Stimulated activated CD4-positive, alpha-beta T cell treated with anti-CD3 and anti-CD28 coated beads, Interleukin-2, amount 100 ng/mL, for 24 hours (primary cell): ENCODE data around the gene LZTR1.
"Not testable (repeated sequence)": the region's sequence is repeated elsewhere in the genome, so short reads cannot be mapped to it uniquely, and the experiment has no call there.

Experiments
- DNase-seq, 2 donors: peaks; one replicate each; pipeline ENCODE4 v3.0.0-alpha.2; 2020

The LZTR1 gene

DNA sequence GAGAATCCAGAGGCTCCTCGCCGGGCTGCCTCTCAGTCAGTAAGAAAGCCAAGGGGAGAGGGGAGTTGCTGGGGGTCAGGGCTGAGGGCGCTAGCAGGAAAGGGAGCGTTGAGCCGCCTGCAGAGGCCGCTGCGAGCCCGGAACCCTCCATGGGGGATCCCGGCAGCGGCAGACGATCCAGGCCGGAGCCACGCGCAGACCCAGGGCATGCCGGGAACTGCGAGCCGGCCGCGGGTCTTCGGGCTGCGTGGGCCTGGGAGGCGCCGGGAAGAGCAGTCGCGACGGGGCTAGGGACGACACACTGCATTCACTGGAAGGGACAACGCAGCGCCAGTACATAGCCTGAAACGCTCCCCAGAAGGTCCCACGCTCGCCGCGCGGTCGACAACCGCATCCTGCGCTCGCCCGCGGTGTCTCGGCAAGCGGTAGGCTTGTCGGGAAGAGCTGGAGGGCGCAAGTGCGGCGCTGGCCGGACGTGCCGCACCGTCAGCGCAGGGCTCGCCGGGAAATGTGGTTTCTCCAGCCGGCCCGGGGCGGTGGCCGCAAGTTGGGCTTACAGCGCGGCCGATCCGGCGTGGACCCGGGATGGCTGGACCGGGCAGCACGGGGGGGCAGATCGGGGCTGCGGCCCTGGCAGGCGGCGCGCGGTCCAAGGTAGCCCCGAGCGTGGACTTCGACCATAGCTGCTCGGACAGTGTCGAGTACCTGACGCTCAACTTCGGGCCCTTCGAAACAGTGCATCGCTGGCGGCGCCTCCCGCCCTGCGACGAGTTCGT lies at the start of gene LZTR1:
Gene LZTR1 (plus strand): TSS at position 511 of the 776 bp plus-strand sequence. CDS start 75 bp downstream, at position 586.
- DNase-seq: peak; percentile 75 to 80

DNA sequence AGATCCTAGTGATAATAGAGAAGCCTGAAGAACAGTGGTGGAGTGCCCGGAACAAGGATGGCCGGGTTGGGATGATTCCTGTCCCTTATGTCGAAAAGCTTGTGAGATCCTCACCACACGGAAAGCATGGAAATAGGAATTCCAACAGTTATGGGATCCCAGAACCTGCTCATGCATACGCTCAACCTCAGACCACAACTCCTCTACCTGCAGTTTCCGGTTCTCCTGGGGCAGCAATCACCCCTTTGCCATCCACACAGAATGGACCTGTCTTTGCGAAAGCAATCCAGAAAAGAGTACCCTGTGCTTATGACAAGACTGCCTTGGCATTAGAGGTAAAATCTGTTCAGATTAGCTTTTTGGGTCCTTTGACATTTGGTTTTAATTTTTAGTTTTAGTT lies 48.2 kb upstream of the LZTR1 start:
- DNase-seq: no peak

DNA sequence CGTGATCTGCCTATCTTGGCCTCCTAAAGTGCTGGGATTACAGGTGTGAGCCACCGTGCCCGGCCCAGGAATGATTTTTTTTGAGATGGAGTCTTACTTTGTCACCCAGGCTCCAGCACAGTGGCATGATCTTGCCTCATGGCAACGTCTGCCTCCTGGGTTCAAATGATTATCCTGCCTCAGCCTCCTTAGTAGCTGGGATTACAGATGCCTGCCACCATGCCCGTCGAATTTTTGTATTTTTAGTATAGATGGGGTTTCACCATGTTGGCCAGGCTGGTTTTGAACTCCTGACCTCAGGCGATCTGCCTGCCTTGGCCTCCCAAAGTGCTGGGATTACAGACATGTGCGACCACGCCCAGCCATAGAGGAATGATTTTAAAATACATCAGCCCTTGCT lies 47.0 kb upstream of the LZTR1 start:
- DNase-seq: not testable (repeated sequence)

DNA sequence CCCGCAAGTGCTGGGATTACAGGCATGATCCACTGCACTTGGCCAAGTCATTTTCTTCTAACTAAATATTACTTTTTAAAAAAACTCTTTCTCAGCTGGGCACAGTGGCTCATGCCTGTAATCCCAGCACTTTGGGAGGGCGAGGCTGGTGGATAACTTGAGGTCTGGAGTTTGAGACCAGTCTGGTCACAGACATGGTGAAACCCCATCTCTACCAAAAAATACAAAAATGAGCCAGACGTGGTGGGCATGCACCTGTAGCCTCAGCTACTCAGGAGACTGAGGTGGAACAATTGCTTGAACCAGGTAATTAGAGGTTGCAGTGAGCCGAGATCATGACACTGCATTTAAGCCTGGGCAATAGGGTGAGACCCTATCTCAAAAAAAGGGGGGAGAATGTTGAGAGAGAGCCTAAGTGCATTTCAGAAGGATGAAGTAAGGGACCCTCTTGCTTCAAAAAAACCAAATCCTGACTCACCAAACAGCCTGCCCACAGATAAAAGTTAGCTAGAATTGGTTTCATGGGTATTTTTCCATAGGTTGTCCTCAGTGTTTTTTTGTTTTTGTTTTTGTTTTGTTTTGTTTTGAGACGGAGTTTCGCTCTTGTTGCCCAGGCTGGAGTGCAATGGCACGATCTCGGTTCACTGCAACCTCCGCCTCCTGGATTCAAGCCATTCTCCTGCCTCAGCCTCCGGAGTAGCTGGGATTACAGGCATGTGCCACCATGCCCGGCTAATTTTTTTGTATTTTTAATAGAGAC lies 46.1 kb upstream of the LZTR1 start:
- not testable (repeated sequence) for DNase-seq

DNA sequence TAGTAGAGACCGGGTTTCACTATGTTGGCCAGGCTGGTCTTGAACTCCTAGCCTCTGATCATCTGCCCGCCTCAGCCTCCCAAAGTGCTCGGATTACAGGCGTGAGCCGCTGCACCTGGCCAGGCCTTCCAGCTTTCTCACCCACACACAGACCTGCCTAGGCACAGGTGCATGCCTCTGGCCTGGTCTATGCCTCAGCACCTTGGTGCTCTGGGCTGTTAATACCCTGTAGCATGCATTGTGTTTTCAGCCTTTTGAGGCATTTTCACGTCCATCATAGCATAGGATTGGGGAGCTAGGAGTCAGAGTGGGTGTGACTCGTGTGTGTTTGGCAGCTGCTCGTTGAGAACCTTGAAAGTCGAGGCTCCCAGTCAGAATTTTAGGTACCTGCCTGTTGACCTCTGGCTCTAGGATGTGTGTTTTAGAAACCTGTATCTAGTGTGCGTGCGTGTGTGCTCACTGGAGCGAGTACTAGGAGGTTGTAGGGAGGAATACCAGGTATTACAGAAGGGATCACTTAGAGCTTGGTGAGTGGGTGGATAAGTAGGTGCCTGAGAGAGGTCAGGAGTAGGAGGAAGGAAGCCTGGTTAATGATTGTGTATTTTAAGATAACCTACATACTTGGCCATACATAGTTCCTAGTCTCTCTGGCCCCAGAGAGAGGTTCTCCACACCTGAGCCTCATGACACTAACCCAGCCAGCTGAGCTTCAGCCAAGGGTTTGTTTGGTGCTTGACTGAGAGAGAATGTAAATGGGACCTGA lies 44.9 kb upstream of the LZTR1 start:
- DNase-seq: no peak

DNA sequence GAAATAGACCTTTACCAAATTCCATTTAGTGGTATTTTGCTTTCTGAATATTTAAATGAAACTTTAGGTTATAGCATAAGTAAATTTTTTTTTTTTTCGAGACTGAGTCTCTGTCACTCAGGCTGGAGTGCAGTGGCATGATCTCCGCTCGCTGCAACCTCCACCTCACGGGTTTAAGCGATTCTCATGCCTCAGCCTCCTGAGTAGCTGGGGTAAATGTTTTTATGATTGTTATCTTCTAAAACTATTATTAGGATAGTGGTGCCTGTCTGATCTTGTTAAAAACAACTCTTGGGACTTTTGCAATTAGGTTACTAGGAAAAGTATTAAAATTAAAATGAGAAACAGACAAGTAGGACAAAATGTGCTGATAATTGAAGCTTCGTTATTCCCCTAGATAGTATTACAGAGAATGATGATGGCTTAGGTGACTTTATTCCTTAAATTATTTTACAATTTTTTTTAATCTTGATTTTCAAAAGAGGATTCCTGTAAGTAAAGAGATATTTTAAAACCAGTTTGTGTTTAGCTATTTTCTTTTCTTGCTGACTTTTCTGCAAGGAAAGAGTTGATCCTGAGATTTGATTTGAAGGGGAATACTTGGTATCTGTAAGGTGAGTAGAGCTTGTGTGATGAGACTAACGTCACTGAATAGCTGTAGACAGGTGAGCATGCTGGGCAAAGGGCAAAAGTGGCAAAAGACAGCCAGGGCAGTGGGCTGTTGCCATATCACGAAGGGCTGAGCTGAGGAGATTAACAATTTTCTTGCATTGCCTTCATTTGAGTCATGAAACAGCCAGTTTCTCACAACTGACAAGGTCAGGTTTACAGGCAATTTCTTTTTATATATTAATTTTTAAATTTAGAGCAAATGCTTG lies 44.1 kb upstream of the LZTR1 start:
- no peak for DNase-seq

DNA sequence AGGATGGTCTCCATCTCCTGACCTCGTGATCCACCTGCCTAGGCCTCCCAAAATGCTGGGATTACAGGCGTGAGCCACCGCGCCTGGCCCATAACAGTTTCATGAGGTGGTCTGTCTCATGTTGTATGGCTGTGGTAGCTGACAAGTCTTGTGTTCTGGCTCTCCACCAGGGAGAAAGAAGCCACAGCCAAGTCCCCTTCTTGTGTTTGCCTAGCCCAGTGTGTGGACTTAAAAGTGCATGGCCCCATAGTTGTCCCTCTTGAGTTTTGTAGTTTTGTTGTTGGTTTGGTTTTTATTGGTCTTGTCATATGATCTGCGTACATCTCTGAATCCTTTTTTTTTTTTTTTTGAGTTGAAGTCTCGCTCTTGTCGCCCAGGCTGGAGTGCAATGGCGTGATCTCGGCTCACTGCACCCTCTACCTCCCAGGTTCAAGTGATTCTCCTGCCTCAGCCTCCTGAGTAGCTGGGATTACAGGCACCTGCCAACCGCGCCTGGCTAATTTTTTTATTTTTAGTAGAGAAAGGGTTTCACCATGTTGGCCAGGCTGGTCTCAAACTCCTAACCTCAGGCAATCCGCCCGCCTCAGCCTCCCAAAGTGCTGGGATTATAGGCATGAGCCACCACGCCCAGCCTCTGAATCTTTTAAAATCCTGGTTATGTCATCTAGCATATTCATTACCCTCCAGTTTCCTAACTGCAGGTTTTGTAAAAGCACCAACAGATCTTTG lies 42.5 kb upstream of the LZTR1 start:
- not testable (repeated sequence) for DNase-seq

DNA sequence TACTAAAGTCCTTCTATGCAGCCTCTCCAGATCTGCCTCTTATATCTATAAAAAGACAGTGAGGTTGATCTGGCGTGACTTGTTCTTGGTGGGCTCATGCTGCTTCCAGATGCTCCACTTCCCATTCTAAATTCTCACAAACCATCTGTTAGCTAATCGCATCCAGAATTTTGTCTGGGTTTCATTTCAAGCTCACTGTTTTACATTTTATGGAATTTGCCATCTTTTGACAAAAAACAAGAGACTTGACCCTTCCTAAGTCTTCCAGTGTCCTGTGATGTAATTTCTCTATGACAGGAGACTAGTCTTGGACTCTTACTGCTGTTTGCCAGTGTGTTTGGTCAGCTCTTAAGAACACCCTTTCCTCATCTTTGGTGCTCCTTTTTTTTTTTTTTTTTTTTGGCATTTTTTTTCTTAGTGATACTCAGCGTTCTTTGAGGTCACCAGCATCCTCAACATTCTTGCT lies 41.9 kb upstream of the LZTR1 start:
- no peak for DNase-seq

DNA sequence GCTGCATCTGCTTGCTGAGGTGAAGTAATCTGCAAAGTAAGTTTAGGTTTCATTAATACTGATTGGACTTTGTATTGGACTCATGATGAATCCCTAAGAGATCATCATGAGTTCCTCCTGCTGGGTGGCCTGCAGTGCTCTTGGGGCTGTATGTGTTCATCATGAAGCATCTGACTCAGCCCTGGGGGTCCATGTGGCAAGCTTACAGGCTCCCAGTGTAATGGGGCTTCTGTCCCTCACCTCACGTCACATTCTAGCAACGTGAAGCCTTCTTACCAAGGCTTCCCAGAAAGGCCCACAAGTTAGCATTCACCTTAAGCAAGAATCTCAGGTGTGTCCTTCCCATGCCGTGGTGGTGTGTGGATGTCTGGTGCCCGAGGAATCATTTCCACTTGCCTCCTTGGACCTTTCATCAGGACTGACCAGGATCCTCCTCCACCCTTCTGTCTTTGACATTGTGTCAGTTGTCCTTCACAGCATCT lies 41.2 kb upstream of the LZTR1 start:
- DNase-seq: no peak

DNA sequence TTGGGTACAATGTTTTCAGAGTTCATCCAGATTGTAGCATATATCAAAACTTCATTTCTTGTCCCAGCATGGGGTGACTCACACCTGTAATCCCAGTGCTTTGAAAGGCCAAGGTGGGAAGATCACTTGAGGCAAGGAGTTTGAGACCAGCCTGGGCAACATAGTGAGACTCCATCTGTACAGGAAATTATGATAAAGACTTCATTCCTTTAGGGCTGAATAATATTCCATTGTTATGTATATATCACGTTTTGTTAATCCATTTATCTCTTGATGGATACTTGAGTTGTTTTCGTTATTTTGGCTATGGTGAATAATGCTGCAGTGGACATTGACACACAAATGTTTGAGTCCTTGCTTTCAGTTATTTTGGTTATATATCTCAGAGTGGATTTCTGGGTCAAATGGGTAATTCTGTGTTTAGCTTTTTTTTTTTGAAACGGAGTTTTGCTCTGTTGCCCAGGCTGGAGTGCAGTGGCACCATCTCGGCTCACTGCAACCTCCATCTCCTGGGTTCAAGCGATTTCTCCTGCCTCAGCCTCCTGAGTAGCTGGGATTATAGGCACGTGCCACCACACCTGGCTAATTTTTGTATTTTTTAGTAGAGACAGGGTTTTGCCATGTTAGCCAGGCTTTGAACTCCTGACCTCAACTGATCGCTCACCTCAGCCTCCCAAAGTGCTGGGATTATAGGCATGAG lies 39.7 kb upstream of the LZTR1 start:
- not testable (repeated sequence) for DNase-seq

DNA sequence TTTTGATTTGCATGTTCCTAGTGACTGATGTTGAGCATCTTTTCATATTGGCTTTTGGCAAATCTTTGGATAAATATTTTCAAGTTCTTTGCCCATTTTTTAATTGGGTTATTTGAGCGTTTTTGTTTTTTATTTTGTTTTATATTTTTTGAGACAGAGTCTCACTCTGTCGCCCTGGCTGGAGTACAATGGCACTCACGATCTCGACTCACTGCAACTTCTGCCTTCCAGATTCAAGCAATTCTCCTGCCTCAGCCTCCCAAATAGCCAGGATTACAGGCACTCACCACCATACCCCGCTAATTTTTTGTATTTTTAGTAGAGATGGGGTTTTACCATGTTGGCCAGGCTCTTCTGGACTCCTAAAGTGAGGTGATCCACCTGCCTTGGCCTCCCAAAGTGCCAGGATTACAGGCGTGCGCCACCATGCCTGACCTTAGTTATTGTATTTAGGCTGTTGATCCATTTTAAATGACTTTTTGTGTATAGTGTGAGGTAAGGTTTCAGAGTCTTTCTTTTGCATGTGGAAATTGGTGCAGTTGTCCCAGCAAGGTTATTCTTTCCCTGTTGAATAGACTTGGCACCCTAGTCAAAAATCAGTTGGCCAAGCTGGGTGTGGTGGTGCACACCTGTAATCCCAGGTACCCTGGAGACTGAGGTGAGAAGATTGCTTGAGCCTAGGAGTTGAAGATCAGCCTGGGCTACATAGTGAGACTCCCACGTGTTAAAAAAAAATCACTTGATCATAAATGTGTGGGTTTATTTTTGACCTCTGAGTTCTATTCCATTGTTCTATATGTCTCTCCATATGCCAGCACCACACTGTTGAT lies 38.8 kb upstream of the LZTR1 start:
- DNase-seq: no peak

DNA sequence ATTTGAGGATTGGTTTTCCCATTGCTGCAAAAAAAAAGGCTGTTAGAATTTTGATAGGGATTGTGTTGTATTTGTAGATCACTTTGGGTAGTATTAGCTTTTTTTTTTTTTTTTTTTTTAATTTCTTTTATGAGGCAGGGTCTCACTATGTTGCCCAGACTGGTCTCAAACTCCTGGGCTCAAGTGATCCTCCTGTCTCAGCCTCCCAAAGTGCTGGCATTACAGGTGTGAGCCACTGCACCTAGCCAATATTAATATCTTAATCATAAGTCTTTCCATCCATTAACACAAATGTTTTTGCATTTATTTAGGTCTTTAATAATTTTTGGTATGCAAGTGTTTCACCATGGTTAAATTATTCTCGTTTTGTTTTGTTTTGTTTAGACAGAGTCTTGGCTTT lies 38.1 kb upstream of the LZTR1 start:
- DNase-seq: no peak

DNA sequence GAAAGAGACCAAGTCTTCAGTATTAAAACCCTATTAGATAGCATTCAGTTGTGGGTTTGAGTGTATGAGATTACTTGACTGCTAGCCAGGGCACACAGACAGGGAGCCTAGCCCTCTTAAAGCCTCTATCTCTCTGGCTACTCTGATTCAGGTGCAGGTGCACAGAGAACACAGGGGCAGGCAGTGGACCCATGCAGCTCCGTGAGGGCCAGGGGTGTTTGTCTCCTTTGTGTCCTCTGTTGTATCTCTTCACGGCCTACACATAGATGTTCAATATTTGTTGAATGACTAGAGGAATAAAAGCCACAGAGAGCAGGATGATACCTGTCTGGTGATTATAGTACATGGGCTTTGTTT lies 36.5 kb upstream of the LZTR1 start:
- no peak for DNase-seq

DNA sequence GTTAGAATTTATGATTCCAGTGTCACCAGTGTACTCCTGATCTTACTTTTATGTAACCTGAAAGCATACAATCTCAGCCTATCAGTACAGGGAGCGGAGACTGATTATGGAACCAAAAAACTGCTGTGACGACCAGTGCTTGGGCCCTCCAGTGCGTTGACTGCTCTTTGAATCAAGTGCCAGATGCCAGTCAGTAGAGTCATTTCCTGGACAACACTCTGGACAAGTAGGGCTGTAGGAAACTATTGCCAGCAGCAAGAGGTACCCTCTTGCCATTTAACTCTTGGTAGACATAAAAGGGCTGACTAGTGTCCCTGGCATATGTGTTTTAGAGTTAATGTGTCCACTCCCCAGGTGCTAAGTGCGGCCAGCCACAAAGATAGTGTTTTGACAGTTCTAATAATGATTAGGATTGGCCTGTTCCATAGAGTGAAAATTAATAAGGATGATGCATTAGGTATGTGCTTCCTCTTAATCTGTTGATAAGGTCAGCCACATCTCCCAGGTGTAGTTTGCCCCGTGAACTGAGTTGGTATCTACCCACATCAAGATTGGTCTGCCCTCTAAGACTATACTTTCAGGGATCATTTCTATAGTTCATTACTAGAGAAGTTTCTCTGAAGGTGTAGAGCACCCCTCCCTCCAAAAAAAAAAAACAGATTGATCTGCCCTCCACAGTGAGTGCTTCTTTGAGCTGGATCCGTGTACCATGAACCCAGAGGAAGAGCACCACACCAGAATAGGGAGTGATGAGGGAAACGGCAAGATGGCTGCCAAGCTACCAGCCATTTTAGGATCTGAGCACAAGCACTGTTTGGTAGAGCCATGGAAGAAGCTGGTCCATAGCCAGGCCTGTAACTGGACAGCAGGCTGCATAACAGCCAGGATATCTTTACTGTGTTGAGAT lies 35.8 kb upstream of the LZTR1 start:
- no peak for DNase-seq

DNA sequence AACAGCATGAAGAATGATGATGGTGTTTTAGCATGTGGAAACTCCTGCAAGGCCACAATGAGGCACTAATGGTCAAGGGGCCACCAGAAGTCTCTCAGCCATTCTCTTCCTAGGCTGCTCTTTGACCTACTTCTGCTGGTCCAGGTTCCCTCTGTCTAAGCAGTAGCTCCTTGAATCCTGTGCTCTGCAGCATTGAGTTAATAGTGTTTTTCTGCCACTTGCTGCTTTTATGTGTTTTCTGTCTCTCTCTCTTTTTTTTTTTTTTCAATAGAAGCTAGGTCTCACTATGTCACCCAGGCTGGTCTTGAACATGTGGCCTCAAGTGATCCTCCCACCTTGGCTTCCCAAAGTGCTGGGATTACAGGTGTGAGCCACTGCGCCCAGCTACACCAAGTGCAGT lies 35.1 kb upstream of the LZTR1 start:
- DNase-seq: no peak

DNA sequence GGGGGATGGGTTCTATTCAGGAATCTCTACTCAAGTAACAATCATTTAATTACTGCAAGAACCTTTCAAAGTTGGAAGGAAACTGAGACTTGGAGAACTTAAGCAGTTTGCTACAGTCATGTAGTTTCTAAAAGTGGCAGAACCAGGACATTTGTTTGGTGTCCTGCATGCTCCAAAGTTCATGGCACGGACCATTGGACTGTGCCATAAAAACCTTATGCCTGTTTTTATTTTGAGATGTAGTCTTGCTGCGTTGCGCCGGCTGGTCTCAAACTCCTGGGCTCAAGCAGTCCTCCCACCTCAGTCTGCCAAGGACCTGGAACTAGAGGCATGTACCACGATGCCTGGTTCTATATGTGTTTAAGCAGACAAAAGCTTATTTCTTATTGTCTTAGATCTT lies 33.6 kb upstream of the LZTR1 start:
- no peak for DNase-seq

DNA sequence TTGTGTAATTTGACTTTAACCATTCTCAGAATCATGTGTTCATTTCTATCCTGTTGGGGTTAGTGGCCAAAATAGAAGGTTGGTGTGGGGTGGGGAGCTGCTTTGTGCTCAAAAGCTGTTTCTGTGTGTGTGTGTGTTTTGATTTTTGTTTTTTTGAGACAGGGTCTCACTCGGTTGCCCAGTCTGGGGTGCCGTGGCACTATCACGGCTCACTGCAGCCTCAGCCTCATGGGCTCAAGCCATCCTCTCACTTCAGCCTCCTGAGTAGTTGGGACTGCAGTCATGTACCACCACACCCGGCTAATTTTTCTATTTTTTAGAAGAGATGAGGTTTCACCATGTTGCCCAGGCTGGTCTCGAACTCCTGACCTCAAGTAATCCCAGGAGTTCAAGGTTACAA lies 33.1 kb upstream of the LZTR1 start:
- no peak for DNase-seq

DNA sequence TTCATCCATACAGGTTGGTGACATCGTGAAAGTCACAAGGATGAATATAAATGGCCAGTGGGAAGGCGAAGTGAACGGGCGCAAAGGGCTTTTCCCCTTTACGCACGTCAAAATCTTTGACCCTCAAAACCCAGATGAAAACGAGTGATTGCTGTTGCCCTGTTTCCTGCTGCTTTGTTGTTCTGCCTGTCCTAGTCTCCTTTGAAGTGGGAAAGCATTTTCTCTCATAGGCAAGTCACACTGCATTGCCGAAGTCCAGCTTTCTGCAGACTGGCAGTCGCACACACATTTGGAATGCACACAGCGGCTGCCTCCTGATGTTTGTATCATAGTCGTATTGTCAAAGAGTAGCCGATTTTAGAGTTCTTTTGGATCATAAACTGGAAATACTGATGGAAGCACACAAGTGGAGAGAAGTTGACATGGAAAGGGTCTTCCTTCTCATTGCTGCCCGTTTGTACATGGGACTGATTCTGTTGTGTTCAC lies 32.4 kb upstream of the LZTR1 start:
- DNase-seq: no peak
